ENCODE data around the gene BPIFB1.

BPIFB1 gene

DNA sequence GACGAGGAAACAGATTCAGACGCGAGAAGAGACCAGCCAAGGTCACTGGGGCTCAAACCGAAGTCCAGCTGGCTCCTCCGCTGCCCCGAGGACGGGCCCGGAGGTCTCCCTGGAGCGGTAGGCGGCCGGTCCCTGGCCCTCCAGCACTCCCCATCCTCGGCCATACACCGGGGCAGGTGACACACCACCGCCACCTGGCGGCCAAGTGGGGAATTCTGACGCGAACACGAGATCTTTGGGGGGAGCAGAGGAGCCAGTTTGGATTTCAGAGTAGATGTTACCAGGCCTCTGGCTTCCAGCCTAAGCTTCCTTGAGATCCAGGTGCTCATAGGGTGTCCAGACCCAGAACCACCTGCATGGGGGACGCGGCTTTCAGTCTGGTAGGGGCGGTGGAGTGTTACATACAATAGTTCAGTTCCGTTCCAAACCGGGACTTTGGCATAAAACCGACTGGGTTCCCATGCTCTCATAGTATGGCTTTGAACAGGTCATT is 16.1 kb downstream of the BPIFB1 start:
- peak; percentile 55 for DNase-seq

DNA sequence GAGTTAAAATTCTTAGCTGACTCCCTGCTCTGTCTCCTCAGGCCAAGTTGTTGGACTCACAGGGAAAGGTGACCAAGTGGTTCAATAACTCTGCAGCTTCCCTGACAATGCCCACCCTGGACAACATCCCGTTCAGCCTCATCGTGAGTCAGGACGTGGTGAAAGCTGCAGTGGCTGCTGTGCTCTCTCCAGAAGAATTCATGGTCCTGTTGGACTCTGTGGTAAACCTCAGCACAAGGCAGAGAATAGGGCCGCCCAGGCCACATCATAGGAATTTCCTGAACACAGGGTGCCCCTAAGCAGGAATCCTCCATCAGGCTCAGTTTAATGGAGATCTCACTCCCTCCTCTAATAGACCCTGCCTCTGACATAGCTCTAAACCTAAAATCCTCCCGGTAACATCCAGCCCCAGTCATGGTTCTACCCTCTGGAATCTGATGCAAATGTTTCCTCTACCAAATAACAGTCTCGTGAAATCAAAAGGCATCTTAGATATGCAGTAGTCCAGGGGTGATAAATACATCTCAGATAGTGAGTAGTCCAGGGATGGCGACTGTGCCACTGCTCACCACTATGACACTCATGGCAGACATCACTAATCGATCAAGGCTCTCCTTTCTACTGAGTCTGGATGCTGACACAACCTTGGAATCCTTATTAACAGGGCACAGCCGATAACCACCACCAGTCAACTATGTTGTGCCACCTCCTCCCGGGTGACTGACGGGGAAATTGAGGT is 18.3 kb downstream of the BPIFB1 start:
- DNase-seq = no peak

DNA sequence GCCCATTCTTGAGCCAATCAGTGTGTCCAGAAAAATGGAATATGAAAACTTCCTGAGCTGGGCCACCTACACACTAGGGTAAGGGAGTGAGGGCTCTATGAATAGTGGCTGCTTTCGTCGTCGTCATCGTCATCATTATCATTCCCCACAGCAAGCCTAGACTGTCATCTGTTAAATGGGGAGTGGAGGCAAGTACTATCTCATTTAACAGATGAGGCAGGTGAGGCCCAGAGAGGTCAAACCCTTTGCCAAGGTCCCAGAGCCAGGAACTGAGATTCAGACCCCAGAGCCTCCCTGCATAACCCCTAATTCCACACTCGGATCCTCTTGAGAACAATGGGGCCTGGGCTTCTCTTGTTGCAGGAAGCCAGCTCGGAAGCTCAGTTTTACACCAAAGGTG is 20.6 kb downstream of the BPIFB1 start:
- no peak for DNase-seq

DNA sequence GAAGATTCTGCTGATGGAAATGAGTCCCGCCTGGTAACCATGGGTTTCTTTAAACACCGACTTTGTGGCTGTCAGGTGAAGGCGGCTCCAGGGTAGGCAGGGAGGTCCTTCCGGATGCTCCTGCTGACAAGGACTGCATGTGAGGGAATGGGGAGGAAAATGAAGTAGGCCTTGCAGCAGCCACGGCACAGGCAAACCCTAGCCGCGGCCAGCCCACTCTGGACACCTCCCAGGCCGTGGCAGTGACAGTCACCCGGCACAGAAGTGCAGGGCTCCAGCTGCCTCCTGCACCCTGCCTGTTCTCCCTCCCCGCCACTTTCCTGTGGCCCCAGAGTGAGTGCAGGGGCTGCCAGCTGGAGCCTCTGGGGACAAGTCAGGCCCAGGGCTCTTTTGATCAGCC is 21.0 kb downstream of the BPIFB1 start:
- no peak for DNase-seq

DNA sequence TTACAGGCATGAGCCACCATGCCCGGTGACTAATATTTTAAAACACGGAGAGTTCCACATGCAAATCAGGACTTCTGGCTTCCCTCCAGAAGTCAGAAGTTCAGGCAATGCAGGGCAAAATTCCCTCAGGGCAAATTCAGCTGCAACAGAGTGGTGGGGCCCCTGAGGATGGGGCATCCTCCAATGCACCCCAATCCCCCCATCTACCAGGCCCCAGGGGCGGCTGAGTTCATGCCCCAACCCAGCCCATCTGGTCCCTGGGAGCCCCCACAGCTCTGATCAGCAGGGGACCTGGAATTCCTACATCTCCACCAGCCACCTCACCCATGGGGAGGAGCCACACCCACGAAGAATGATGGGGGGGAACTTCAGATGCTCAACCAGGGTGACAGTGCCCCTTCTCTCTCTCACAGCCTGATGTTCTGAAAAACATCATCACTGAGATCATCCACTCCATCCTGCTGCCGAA is 22.6 kb downstream of the BPIFB1 start:
- no peak for DNase-seq

DNA sequence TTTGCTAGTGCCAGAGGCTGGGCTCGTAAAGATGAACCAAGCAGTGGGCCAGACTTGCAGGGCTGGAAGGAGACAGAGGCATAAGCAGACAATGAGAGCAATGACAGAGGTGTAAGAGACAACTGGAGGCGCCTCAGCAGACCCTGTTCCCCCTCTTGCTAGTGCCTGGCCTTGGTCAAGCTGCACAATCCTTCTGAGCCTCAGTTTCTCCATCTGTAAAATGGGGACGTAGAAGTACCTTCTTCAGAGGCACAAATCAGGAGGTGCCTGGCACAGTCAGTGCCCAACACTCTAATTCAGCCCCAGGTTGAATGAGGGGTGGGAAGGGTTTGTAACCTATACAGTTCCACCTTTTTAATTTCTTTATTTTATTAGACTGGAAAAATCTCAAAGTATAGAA is 23.2 kb downstream of the BPIFB1 start:
- no peak for DNase-seq

DNA sequence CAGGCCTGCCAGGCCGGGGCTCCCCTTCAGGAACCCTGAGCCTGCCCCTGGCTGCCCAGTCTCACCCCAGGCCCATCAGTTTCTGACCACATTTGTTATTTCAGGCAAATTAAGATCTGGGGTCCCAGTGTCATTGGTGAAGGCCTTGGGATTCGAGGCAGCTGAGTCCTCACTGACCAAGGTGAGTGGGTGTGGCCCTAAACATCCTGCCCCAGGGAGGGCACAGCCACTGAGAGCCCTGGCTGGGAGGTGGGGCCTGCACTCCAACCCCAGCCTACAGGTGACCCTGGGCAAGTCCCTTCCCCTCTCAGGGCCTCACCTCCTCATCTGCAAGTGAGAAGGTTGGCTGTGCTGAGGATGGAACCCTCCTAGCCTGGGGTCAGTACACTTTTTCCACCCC is 23.8 kb downstream of the BPIFB1 start:
- no peak for DNase-seq

DNA sequence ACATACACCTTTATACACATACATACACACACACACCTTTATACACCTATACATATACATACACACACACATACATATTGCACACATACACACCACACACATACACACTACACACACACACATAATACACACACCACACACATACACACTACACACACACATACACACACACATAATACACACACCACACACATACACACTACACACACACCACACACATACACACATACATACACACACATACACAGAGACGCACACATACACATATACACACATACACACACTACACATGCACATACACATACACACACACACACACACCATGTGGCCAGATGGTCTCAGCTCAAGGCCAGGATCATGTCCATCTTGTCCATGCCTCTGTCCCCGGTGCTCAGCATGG is 25.7 kb downstream of the BPIFB1 start:
- DNase-seq = no peak

DNA sequence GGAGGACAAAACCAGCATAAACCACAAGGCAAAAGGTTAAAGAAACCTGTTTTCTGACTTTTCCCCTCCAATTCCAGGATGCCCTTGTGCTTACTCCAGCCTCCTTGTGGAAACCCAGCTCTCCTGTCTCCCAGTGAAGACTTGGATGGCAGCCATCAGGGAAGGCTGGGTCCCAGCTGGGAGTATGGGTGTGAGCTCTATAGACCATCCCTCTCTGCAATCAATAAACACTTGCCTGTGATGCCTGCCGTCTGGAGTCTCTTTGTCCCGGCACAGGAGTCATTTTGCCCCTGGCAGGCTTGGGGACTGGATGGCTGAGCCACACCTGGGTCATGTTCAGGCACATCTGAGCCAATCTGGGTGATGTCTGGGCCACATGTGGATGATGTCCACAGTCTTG is 26.6 kb downstream of the BPIFB1 start:
- no peak for DNase-seq

DNA sequence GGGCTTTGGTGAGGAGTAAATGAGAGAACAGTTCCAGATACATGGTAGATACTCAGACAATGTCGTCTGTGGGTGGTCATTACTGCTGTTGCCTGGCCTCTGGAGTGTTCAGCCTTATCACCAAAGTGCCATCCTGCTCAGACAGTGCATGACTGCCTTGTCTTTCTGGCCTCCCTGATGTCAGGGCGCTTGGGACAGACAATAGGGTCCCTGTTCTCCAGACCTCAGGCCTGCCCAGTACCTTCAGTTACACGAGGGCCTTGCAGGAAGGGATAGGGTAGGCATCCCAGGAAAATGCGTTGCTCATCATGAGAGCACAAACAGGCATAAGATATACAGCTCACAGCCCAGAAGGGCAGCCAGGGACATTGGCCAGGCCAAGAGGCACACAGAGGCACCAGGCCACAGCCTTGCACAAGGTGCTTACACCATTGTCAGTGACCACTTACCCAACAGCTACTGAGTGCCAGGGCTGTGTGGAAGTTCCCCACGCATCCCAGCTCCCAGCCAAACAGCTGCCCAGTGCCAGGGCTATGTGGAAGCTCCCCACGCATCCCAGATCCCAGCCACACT is 27.4 kb downstream of the BPIFB1 start:
- DNase-seq = no peak

DNA sequence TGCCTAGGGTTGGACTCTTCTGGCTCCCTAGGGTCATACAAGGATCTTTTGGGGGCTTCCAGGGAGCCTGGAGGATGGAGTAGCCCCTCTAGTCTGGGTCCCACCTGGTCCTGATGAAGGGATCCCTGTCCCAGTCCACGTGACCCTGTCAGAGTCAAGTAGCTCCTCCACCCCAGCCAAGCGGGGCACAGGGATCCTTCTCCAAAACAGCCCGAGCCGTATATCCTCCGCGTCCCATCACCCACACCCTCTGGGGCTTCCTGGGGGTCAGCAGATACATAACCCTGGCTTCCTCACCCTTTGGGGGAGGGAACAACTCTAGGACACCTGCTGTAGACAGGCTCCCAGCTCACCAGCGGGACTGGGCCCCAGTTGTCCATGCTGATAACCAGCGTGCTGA is 28.0 kb downstream of the BPIFB1 start:
- DNase-seq = no peak

DNA sequence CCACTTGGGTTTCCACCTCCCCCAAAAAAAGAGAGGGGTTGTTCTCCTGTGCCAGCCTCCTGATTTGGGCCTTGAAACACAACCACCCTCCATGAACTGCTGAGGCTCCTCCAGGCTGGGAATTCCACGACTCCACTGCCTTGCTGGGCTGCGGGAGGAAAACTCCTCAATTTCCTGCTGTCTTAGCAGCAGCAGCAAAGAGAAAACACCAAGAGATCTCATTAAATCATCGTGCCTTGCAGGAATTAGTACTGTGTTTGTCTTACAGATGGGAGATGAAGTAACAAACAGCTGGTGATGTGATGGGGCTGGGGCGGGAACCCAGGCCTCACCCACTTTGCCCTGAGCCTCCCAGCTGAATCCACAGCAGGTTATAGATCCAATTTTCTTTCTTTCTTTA is 29.0 kb downstream of the BPIFB1 start:
- DNase-seq = no peak

DNA sequence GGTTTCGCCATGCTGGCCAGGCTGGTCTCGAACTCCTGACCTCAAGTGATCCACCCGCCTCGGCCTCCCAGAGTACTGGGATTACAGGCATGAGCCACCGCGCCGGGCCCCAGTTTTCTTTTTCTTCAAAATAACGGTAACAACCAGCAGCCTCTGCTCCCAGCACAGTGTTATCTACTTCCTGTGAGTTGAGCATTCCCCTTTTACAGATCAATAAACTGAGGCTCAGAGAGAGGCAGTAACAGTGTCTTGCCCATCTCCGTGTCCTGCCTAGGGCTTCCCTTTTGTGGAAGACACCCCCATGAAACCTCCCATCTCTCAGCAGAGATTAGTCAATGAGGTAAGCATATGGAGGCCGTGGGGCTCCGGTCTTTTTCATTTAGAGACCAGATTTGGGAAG is 29.6 kb downstream of the BPIFB1 start:
- no peak for DNase-seq

DNA sequence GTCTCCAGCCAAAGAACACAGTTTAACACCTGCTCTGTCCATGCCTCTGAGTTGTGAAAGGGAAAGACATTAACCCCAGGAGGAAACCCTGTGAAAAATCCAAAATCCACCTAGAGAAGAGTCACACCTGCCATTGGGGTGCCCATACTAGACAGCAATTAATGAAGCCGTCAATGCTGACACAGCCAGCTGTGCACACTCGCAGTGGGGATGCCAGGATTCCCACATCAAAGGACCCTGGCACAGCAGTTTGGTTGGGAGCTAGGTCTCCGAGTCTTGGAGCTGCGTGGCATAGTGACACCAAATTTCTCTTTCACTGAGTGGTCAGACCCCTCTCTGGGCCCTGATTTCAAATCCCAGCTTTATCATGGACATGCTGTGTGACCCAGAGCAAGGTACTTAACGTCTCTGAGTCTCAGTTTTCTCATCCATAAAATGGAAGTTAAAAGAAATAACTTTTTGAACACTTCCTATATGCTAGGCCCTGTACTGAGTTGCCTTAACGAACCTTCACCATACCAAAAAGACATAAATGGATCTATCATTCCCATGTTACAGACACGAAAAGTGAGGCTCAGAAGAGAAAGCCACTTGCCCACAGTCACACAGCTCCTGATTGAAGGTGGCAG is 30.8 kb downstream of the BPIFB1 start:
- DNase-seq = no peak

DNA sequence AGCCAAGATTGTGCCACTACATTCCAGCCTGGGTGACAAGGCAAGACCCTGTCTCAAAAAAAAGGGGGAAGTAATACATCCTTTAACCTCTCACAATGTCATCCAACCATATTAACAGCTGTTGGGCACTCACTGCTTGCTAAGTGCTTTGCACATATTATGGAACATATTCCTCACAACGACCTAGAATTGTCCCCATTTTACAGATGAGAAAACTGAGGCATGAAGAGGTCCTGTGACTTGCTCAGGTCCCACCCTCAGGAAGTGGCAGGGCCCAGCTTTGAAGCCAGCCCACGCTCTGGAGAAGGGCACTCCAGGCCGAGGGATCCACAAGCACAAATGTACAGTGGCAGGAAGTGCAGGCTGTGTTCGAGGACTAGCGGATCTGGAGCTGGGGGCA is 33.3 kb downstream of the BPIFB1 start:
- no peak for DNase-seq

DNA sequence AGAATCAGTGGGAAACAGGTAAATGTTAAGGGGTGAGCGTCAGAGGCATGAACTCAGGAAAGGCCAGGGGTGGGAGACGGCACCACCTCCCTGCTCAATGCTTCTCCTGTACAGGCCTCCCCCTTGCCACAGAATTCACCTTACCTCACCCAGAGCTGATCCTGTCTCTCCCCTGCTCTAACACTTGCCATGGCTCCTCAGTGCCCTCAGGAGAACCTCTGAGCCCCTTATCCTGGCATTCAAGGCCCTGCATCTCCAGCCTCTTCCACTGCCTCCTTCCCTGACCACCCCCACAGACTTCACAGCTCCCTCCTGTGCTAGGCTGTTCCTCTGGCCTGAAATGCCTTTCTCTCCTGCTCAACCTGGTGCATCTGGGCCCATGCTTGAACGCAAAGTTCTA is 33.9 kb downstream of the BPIFB1 start:
- no peak for DNase-seq

DNA sequence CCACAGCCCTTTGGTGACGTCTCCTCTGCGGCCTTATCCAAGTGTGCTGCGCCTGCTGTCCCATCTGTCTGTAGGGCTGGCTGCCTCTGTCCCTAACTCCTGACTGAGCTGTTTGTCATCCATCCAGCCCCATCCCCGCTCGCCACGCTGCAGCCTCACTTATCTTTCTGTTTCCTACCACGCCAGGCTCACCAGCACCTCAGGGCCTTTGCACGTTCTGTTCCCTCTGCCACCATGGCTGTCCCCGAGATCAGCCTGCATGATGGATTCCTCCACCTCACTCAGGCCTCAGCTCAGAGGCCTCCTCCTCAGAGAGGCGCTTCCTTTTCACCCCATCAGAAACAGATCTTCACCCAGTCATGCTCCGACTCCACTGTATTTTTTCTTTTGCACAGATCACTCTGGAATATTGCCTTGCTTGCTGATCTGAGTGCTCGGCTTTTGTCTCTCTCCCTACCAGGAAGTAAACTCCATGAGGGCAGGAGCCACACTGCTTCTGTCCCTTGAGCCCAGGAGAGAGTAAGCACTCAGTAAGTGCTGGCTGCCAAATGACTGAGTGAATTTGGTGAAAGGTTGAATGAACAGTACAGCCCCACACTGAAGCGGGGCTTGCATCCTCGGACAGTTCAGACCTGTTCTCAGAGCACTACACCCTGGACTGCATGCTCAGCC is 34.5 kb downstream of the BPIFB1 start:
- no peak for DNase-seq

DNA sequence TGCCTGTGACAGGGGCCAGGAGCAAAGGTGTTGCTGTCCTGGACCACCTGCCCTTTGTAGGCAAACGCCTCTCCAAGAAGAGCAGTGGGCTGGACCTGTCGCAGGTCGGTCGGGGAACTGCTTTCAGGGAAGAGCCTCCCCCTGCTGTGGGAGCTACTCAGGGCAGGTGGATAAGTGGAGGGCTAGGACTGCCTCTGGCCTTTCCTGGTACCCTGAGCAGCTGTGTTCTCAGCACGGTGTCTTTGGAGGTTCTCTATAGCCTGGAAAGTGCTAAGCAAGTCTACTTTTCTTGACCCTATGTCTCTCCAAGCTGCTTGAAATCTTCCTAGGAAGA is 35.0 kb downstream of the BPIFB1 start:
- DNase-seq = no peak

DNA sequence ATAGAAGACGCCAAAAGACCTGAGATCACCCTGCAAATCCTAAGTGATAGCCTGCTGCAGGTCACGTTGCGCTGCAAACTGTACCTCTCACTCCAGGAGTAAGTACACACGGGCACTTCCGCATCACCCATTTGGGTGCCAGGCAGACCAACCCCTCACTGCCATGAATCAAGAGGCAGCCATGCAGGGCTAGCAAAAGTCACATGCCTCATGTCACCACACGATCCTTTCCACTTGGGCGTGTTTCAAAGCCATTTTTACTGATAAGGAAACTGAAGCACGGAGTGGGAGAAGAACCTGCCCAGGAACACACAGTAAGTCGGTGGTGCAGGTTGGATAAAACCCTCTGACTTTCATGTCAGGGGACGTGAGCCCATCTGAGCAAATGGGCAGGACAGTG is 37.0 kb downstream of the BPIFB1 start:
- no peak for DNase-seq

DNA sequence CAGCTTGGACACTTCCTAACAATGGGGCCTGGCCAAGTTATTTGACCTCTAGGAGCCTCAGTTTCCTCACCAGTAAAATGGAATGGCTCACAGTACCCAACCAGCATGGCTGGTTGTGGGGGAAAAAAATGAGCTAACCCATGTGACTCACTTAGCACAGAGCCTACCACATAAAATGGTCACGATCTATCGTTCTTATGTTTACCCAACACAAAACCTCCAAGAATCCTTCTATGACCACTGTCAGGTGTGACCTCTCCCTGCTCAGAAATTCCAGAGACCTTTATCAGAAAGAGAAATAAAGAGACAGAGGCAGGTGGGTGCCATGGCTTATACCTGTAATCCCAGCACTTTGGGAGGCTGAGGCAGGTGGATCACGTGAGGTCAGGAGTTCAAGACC is 39.4 kb downstream of the BPIFB1 start:
- DNase-seq = no peak

DNA sequence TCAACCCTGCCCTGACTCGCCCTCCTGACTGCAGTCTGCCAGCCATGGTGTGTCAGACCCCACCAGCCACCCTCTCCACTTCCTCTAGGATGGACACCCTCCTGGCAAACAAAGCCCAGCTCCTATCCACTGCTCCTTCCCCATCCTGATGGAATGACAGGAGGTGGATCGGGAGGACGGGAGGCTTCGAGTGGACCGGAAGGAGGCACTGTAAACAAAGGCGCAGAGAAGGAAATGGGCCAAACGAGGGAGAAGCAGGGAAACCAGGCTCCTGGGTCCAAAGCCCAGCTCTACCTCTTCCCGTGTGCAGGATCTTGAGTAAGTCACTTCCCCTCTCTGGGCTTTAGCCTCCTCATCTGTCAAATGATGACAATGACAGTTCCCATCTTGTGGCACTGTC is 40.2 kb downstream of the BPIFB1 start:
- DNase-seq = no peak

DNA sequence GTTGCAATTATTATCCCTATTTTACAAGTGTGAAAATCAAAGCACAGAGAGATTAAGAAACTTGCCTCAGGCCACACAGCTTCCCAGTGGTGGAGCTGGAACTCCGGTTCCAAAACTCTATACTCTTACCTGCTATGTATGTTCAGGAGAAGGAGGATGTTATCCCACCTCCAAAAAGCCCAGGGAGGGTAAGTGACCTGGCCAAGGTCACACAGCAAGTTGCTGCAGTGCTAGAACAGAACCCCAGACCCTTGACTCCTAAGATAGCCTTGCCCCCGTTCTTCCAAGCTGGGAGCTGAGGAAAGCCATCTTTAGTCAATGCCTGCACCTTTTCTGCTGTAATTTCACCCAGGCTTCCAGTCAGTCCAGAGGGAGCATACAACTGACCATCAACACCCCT is 42.3 kb downstream of the BPIFB1 start:
- no peak for DNase-seq

DNA sequence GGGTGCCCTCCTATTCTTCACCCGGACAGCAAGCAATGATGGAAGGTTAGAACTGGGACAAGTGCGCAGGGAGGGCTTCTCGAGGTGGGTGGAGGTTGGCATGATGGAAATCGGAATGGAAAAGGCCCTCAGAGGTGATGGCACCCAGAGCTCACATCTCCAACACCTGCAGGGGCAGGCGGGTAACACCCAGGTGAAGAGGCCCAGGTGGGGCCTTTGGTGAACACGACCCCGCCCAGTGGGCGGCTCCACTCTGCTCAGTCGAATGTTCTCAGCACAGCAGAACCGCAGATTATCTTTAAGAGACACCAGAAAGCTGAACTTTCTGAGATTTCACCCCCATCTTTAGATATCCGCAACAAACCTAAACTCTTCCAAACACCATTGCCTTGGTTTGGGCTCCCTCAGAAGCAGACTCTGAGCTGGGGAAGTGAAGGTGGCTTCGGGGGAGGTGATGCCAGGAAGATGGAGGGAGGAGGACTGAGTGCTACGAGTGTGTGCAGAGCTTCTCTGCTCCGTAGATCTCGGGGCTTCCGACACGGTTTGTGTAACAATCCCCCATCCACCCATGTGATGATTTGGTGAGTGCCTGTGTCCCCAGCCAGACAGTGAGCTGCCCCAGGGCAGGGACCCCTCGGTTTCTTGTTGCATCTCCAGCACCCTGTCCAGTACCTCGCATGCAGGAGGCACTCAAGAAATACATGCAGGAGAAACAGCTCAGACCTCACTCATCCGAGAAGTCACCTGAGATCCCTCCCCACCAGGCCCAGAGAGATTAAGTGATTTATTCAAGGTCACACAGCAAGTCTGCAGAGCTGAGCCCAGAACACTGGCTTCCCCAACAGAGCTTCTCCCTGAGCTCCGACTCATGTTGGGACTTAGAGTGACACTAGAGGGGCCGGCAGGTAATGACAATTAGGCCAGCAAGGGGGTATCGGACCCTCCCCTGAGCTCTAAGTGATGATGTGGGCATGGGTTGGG is 45.4 kb downstream of the BPIFB1 start:
- no peak for DNase-seq
